HG03066 (cell line): Measurements from ENCODE around the gene KMT2A.
"Not testable (repeated sequence)": the region's sequence is repeated elsewhere in the genome, so short reads cannot be mapped to it uniquely, and the experiment has no call there.

ENCODE experiments used
- ATAC-seq: cut with Tn5 transposase; IDR thresholded peaks from one replicate; pipeline ENCODE4 v1.9.1; 2021; ENCODE audit warnings: low read depth; ENCODE audit not compliant: unreplicated experiment

The KMT2A gene

GRCh38 chr11:118481238-118481637 is 44.9 kb downstream of the KMT2A start:
- not testable (repeated sequence) for ATAC-seq

- ATAC-seq: no peak
Observed at GRCh38 chr11:118484405-118484804, 48.1 kb downstream of the KMT2A start.

- ATAC-seq: no peak
Observed at GRCh38 chr11:118485273-118485672, 49.0 kb downstream of the KMT2A start.

- no peak for ATAC-seq
Observed at GRCh38 chr11:118488480-118489109, 52.3 kb downstream of the KMT2A start.

- ATAC-seq: no peak
Observed at GRCh38 chr11:118491041-118491440, 54.7 kb downstream of the KMT2A start.

GRCh38 chr11:118497831-118498230 is 61.5 kb downstream of the KMT2A start:
- no peak for ATAC-seq

GRCh38 chr11:118503216-118503615 is 66.9 kb downstream of the KMT2A start:
- no peak for ATAC-seq

GRCh38 chr11:118511601-118512000 is 75.3 kb downstream of the KMT2A start:
- ATAC-seq: no peak

GRCh38 chr11:118514103-118514502 is 77.8 kb downstream of the KMT2A start:
- no peak for ATAC-seq

- ATAC-seq: no peak
Observed at GRCh38 chr11:118519549-118519948, 83.3 kb downstream of the KMT2A start.

GRCh38 chr11:118521892-118522311 is 85.6 kb downstream of the KMT2A start:
- ATAC-seq: no peak

- ATAC-seq: no peak
Observed at GRCh38 chr11:118522571-118523072, 86.3 kb downstream of the KMT2A start.

GRCh38 chr11:118524356-118524755 is 88.1 kb downstream of the KMT2A start:
- ATAC-seq: no peak

- no peak for ATAC-seq
Observed at GRCh38 chr11:118524757-118525470, 88.6 kb downstream of the KMT2A start.

GRCh38 chr11:118526688-118527087 is 90.4 kb downstream of the KMT2A start:
- ATAC-seq: no peak

GRCh38 chr11:118527109-118527508 is 90.8 kb downstream of the KMT2A start, which contains the start of gene TTC36:
Gene TTC36, plus strand, starts transcription at chr11:118527474. Its CDS starts 21 bp downstream, at chr11:118527495.
- ATAC-seq: no peak

GRCh38 chr11:118528511-118528910 is 92.2 kb downstream of the KMT2A start:
- no peak for ATAC-seq

- ATAC-seq: no peak
Observed at GRCh38 chr11:118529584-118530175, 93.4 kb downstream of the KMT2A start.

GRCh38 chr11:118530180-118530682 is 93.9 kb downstream of the KMT2A start:
- ATAC-seq: no peak

- ATAC-seq: peak; percentile 71
Observed at GRCh38 chr11:118530683-118531596, 94.6 kb downstream of the KMT2A start, which contains the start of gene TMEM25. Gene TMEM25, plus strand, starts transcription at chr11:118531192. Its CDS starts 610 bp downstream, at chr11:118531802.
